ENCODE measurements around the gene CXCL10. TPM values are rescaled to one million over a fixed set of nuclear protein-coding genes. Genes with fewer than 3 reads are reported as not detected.

Gene CXCL10
- 30.0 TPM for polyA plus RNA-seq (2012; ENCODE audit: missing spikeins)

GRCh38 chr4:76023389-76023788 is at the start of gene CXCL10:
CXCL10 (minus strand) TSS chr4:76023497; CDS start chr4:76023431, 66 bp downstream.
- peak; percentile 61 for FAIRE-seq
- DNase-seq (ENCODE audit: insufficient read length) = no peak
- TF ChIP-seq POLR2AphosphoS5 (IDR thresholded peaks at IDR 0.05; ENCODE audit: low read depth, low read length) (no peak), POLR2A (IDR thresholded peaks at IDR 0.05; ENCODE audit: low read depth, low read length) (no peak), TAF1 (IDR thresholded peaks at IDR 0.05; ENCODE audit: borderline replicate concordance, low read depth, low read length) (no peak)

- no peak for TF ChIP-seq POLR2AphosphoS5 (IDR thresholded peaks at IDR 0.05; ENCODE audit: low read depth, low read length)
- TF ChIP-seq TAF1 (IDR thresholded peaks at IDR 0.05; ENCODE audit: borderline replicate concordance, low read depth, low read length) = no peak
- TF ChIP-seq POLR2A (IDR thresholded peaks at IDR 0.05; ENCODE audit: low read depth, low read length) = no peak
- DNase-seq (ENCODE audit: insufficient read length) (no peak), FAIRE-seq (no peak)
Measured at GRCh38 chr4:76072760-76073159, 49.5 kb upstream of the CXCL10 start.

- FAIRE-seq (no peak), DNase-seq (ENCODE audit: insufficient read length) (peak; percentile 37)
- TF ChIP-seq POLR2A (IDR thresholded peaks at IDR 0.05; ENCODE audit: low read depth, low read length) = no peak
Measured at GRCh38 chr4:76067652-76068286, 44.5 kb upstream of the CXCL10 start.

- TF ChIP-seq POLR2AphosphoS5 (IDR thresholded peaks at IDR 0.05; ENCODE audit: low read depth, low read length) = no peak
- TF ChIP-seq POLR2A (IDR thresholded peaks at IDR 0.05; ENCODE audit: low read depth, low read length) = no peak
- TF ChIP-seq TAF1 (IDR thresholded peaks at IDR 0.05; ENCODE audit: borderline replicate concordance, low read depth, low read length) = no peak
- FAIRE-seq (no peak), DNase-seq (ENCODE audit: insufficient read length) (no peak)
Measured at GRCh38 chr4:76066546-76066945, 43.2 kb upstream of the CXCL10 start.

GRCh38 chr4:76061982-76062381 is 38.7 kb upstream of the CXCL10 start:
- DNase-seq (ENCODE audit: insufficient read length) (no peak), FAIRE-seq (peak; percentile 51)
- TF ChIP-seq TAF1 (IDR thresholded peaks at IDR 0.05; ENCODE audit: borderline replicate concordance, low read depth, low read length) (no peak), POLR2AphosphoS5 (IDR thresholded peaks at IDR 0.05; ENCODE audit: low read depth, low read length) (no peak), POLR2A (IDR thresholded peaks at IDR 0.05; ENCODE audit: low read depth, low read length) (no peak)

- DNase-seq (ENCODE audit: insufficient read length) = no peak
- FAIRE-seq = no peak
- TF ChIP-seq TAF1 (IDR thresholded peaks at IDR 0.05; ENCODE audit: borderline replicate concordance, low read depth, low read length) (no peak), POLR2AphosphoS5 (IDR thresholded peaks at IDR 0.05; ENCODE audit: low read depth, low read length) (no peak), POLR2A (IDR thresholded peaks at IDR 0.05; ENCODE audit: low read depth, low read length) (no peak)
Measured at GRCh38 chr4:76061421-76061820, 38.1 kb upstream of the CXCL10 start.

- DNase-seq (ENCODE audit: insufficient read length) (no peak), FAIRE-seq (no peak)
- no peak for TF ChIP-seq POLR2AphosphoS5 (IDR thresholded peaks at IDR 0.05; ENCODE audit: low read depth, low read length)
- no peak for TF ChIP-seq TAF1 (IDR thresholded peaks at IDR 0.05; ENCODE audit: borderline replicate concordance, low read depth, low read length)
- no peak for TF ChIP-seq POLR2A (IDR thresholded peaks at IDR 0.05; ENCODE audit: low read depth, low read length)
Measured at GRCh38 chr4:76060506-76060905, 37.2 kb upstream of the CXCL10 start.

- FAIRE-seq (no peak), DNase-seq (ENCODE audit: insufficient read length) (no peak)
Measured at GRCh38 chr4:76059750-76060149, 36.5 kb upstream of the CXCL10 start.

GRCh38 chr4:76058888-76059426 is 35.7 kb upstream of the CXCL10 start:
- DNase-seq (ENCODE audit: insufficient read length) (no peak), FAIRE-seq (peak; percentile 82)
- TF ChIP-seq TAF1 (IDR thresholded peaks at IDR 0.05; ENCODE audit: borderline replicate concordance, low read depth, low read length) (no peak), POLR2AphosphoS5 (IDR thresholded peaks at IDR 0.05; ENCODE audit: low read depth, low read length) (no peak), POLR2A (IDR thresholded peaks at IDR 0.05; ENCODE audit: low read depth, low read length) (no peak)

More at GRCh38 chr4:76059750-76060149, 36.5 kb upstream of the CXCL10 start:
- TF ChIP-seq POLR2A (IDR thresholded peaks at IDR 0.05; ENCODE audit: low read depth, low read length) = no peak
- no peak for TF ChIP-seq TAF1 (IDR thresholded peaks at IDR 0.05; ENCODE audit: borderline replicate concordance, low read depth, low read length)
- TF ChIP-seq POLR2AphosphoS5 (IDR thresholded peaks at IDR 0.05; ENCODE audit: low read depth, low read length) = no peak

GRCh38 chr4:76058302-76058701 is 35.0 kb upstream of the CXCL10 start:
- no peak for TF ChIP-seq POLR2AphosphoS5 (IDR thresholded peaks at IDR 0.05; ENCODE audit: low read depth, low read length)
- no peak for TF ChIP-seq POLR2A (IDR thresholded peaks at IDR 0.05; ENCODE audit: low read depth, low read length)
- TF ChIP-seq TAF1 (IDR thresholded peaks at IDR 0.05; ENCODE audit: borderline replicate concordance, low read depth, low read length) = no peak
- DNase-seq (ENCODE audit: insufficient read length) = no peak
- peak; percentile 75 for FAIRE-seq

- TF ChIP-seq POLR2AphosphoS5 (IDR thresholded peaks at IDR 0.05; ENCODE audit: low read depth, low read length) (no peak), POLR2A (IDR thresholded peaks at IDR 0.05; ENCODE audit: low read depth, low read length) (no peak), TAF1 (IDR thresholded peaks at IDR 0.05; ENCODE audit: borderline replicate concordance, low read depth, low read length) (no peak)
- DNase-seq (ENCODE audit: insufficient read length) = no peak
- no peak for FAIRE-seq
Measured at GRCh38 chr4:76055421-76055820, 32.1 kb upstream of the CXCL10 start.

GRCh38 chr4:76055016-76055415 is 31.7 kb upstream of the CXCL10 start:
- DNase-seq (ENCODE audit: insufficient read length) = peak; percentile 29
- FAIRE-seq = peak; percentile 90
- TF ChIP-seq TAF1 (IDR thresholded peaks at IDR 0.05; ENCODE audit: borderline replicate concordance, low read depth, low read length) (no peak), POLR2A (IDR thresholded peaks at IDR 0.05; ENCODE audit: low read depth, low read length) (no peak), POLR2AphosphoS5 (IDR thresholded peaks at IDR 0.05; ENCODE audit: low read depth, low read length) (no peak)

Measured in GM12892 (cell line).